Fibroblast of lung (primary cell): ENCODE measurements around the gene LRIT3.

Experiments
- EZH2 ChIP-seq: IDR thresholded peaks from 2 replicates; pipeline ENCODE4 v1.5.1; 2012; ENCODE audit warnings: low read length, control low read depth, mild to moderate bottlenecking; ENCODE audit errors: missing control alignments
- TF ChIP-seq, protein P1 (sequence below), 2 donors: IDR thresholded peaks in 1 of 2; conservative IDR thresholded peaks in 1 of 2; 1 replicate in 1 of 2; 2 replicates in 1 of 2; pipeline ENCODE4 v1.5.1; 2011 to 2012; ENCODE audit warnings: low read length in 2 of 2, control low read depth in 1 of 2, inconsistent platforms in 1 of 2, low read depth in 1 of 2, mild to moderate bottlenecking in 1 of 2

DNA sequence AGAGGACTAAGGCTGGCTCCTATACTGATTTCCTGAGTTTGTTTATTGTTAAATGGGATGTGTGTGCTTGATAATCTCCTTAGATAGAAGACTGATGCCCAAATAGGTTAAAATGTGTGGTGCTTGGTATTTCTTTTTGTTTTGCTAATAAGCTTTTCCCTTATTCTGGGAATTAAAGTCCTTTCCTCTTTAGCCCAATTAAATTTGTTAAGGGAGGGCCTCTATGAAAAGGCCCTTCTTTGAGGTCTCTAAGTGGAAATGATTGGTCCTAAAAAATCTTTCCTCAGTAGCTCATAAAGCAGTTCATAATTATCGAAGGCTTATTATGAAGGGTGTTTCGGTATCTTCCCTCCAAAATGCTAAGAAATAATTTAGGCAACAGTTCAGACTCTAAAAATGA, 20.2 kb upstream of the LRIT3 start, which contains the start of gene RRH:
- no peak for TF ChIP-seq EZH2
- TF ChIP-seq, protein P1, sequence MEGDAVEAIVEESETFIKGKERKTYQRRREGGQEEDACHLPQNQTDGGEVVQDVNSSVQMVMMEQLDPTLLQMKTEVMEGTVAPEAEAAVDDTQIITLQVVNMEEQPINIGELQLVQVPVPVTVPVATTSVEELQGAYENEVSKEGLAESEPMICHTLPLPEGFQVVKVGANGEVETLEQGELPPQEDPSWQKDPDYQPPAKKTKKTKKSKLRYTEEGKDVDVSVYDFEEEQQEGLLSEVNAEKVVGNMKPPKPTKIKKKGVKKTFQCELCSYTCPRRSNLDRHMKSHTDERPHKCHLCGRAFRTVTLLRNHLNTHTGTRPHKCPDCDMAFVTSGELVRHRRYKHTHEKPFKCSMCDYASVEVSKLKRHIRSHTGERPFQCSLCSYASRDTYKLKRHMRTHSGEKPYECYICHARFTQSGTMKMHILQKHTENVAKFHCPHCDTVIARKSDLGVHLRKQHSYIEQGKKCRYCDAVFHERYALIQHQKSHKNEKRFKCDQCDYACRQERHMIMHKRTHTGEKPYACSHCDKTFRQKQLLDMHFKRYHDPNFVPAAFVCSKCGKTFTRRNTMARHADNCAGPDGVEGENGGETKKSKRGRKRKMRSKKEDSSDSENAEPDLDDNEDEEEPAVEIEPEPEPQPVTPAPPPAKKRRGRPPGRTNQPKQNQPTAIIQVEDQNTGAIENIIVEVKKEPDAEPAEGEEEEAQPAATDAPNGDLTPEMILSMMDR (conservative IDR thresholded peaks at IDR 0.05 in 1 of 2, IDR thresholded peaks at IDR 0.05 in 1 of 2; ENCODE audit: low read depth in 1 of 2, low read length in 2 of 2) = no peak
